Raji (cell line): ENCODE measurements around the gene SYTL2.

ENCODE experiments used
- POLR2A ChIP-seq: IDR thresholded peaks from 2 replicates; pipeline ENCODE4 v1.6.1; 2011; ENCODE audit warnings: low read depth, low read length, control low read depth; ENCODE audit not compliant: insufficient read depth

SYTL2 gene

DNA sequence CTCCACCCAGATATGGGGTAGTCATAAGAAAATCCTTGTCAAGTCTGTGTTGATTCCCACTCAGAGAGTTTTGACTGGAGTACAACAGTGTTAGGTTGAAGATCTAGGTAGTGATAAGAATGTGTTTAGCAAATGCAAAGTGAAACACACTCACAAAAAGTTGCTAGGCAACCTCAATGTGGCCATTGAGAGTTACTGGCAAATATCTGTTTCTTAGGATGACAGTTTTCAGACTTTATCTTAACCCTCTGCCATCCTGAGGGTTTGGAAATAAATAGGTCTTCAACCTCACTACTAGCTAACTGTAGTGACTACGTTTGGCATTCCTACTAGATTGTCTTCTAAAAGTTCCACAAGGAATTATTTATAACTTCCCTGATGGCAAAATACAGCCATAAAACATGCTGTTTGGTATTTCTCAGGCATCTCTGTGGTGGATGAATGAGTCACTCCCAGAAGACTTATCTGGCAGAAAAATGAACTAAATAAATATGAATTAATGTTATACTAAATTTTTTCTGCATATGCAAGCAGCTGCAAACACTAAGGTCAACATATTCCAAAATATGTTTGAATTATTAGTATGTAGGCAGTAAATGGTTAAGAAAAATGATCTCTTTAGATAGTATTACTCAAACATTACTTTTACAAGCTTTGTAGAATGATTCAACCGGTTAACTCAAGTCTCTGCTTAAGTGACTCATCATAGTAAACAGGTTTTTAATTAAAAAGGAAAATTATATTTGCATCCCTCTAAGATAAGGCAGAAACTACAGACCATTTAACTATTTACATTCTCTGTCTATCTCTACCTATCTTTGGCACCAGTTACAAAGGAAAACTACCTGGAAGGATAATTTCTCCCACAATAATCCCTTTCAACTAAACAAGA lies 17.1 kb upstream of the SYTL2 start:
- TF ChIP-seq POLR2A: no peak

DNA sequence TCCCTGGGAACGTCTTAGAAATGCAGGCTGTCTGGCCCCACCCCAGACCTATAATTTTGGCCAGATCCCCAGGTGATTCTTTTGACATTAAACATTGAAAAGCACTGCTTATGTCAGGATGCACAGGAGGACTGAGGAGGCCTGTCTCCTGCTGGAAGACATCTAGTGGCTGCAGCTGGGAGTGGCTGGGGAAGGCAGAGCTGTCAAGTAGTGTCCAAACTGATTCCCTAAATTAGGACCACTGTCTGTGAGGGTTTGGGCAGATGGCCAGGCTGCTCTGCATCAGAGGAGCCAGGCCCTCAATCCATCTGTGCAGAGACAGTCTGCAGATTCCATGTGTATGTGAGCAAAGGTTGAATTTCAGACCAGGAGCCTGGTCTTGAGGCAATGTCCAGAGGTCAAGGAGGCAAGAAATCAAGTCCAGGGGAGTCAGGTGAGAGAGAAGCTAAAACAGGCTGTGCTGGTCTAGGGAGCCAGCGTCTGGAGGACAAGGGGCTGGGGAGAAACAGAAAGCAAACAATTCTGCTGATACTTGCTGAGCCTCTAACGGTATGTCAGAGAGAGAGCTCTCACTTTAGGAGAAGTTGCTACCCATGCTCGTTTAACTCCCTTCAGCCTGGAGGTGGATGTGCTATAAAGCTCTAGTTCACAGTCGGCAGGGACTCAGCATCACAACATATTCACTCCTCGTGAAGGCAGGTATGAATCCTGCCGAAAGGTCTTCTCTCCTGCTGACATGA lies 15.3 kb upstream of the SYTL2 start:
- no peak for TF ChIP-seq POLR2A

DNA sequence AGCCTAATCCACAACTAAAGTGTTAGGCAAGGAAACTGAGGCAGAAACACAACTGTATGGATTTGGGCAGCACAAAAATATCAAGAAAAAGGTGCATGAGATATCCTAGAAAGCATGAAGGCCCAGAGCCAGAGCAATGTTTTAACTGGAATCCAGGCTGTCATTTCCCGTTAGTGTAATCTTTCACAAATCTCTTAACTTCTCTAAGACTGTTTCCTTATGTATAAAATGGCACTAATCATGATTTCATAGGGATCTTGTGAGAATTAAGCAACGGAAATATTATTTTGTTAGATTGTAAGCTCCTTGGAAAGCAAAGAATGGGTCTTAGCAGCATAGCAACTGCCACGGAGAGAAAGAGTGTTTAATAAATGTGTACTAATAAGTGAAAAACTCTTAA lies 14.7 kb upstream of the SYTL2 start:
- TF ChIP-seq POLR2A: no peak

- no peak for TF ChIP-seq POLR2A
Observed at GRCh38 chr11:85823816-85824215, 12.9 kb upstream of the SYTL2 start.

- no peak for TF ChIP-seq POLR2A
Observed at GRCh38 chr11:85822814-85823213, 11.9 kb upstream of the SYTL2 start.

DNA sequence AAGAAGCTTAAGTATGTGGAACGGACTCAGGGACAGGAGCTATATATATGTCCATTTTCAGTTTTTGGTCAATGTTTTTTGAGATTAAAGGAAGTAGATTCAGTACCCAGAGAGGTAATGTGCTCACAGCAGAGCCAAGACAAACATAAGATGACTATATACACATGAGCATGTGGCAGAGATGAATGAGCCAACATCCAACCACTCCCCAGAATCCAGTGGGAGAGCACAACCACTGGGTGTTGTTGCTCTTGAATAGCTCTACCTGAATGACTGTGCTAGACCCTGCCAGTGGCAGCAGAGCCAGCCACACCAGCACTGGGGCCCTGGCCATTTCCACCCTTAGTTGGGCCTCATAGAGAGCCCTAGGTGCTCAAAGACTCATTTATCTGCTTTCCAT lies 10.7 kb upstream of the SYTL2 start:
- no peak for TF ChIP-seq POLR2A

GRCh38 chr11:85819441-85819840 lies 8.5 kb upstream of the SYTL2 start:
- TF ChIP-seq POLR2A: no peak

- TF ChIP-seq POLR2A: no peak
Observed at GRCh38 chr11:85815186-85815931, 4.4 kb upstream of the SYTL2 start.

- TF ChIP-seq POLR2A: no peak
Observed at GRCh38 chr11:85813721-85814120, 2.8 kb upstream of the SYTL2 start.

DNA sequence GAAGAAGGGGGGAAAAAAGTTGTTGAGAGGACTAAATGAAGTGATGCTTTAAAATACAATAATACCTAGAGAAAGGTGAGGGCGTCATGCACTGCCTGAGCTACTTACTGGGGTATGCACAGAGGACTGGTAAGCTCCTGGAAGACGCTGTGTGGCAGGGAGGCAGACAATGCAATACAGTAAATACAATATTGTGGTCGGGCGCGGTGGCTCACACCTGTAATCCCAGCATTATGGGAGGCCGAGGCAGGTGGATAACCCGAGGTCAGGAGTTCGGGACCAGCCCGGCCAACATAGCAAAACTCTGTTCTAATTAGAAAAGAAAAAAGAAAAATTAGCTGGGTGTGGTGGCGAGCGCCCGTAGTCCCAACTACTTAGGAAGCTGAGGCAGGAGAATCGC lies 683 bp upstream of the SYTL2 start:
- TF ChIP-seq POLR2A: no peak

DNA sequence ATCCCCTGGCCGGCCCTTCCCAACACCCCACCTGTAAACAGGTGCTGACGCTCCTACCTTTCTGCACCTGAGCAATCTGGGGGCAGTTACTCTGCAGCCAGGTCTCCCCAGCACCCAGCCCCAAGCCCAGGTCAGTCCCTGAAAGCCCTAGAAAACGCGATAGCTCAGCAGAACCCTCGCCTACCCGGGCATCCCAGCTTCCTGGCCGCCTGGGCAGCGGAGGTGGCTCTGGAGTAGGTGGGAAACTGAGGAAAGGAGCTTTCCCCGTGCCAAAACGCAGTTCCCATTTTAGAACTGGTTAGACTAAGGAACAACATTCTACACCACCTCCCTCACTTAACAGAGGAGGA lies 445 bp downstream of the SYTL2 start:
- TF ChIP-seq POLR2A: no peak

DNA sequence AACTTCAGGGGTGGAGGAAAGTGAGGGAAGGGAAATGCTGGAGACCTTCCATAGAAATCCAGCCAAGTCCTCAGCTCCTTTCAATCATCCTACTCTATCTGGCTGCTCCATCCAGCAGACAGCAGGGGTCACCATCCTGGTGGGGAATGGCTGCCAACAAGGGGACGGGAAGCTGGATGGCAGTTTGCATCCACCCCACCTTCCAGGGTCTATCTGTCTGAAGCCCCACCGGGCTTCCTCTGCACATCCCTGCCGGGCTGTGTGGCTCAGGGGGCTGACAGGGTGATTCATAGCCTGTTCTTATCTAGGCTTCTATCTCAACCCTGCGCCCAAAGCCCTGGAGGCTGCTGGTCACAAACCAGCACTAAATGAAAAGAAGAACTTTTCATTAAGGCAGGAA lies 1.1 kb downstream of the SYTL2 start:
- no peak for TF ChIP-seq POLR2A

GRCh38 chr11:85809191-85809590 lies 1.8 kb downstream of the SYTL2 start:
- TF ChIP-seq POLR2A: peak; percentile 45

GRCh38 chr11:85806876-85807275 lies 4.1 kb downstream of the SYTL2 start:
- TF ChIP-seq POLR2A: no peak

- TF ChIP-seq POLR2A: no peak
Observed at GRCh38 chr11:85806016-85806415, 4.9 kb downstream of the SYTL2 start.

DNA sequence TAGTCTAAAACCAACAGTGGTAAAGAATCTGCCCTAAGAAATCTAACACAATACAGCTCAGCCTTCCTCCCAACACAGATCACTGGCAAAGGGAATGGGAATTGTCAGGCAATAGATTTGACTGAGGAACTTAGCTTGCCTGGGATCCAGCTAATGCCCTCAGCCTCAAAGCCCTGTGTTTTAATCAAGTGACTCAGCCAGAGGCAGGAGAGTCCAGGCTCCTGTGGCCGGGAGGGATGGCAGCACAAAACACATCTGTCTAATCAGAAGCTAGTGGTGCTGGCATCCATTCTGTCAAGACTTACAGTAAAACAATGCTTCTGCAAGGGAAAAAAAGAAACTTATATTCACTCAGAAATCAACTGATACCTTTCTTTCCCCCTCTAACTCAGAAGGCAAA lies 5.6 kb downstream of the SYTL2 start:
- no peak for TF ChIP-seq POLR2A
